GM19455 (cell line): ENCODE data around the gene CFAP46.

Experiments used
- ATAC-seq: cut with Tn5 transposase; IDR thresholded peaks from one replicate; pipeline ENCODE4 v1.9.1; 2021; ENCODE audit not compliant: unreplicated experiment

CFAP46 gene

DNA sequence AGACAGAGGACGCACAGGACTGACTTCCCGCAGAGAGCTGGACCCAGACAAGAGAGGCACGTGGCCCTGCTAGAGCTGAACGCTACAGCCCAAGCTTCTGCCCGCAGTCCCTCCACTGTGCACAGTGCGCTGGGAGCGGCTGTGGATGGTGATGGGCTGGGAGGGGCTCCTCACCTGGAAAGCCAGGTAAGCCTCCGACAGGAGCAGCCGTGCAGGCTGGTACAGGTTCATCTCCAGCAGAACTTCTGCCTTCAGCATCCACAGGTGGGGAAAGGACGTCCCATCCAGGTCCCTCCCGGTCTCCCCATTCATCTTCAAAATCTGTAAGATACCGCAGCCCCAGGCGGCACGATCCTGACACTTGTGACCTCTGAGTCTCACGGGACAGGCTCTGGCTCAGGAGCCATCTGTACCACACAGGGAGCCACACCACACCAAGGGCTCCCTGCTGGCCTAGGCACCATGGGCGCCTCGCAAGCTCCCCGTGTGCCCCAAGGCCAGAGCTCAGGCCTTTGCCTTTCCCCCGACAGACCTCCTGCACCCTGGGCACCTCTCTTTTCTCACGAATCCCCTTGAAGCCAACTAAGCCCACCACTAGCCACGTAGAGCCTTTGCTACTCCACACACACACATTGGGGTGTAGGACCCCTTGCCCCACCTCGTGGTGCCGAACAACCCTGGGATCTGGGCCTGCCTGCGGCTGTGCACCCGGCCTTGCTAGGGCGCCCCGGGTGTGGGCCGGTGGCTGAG lies 76.3 kb downstream of the CFAP46 start:
- ATAC-seq: no peak

DNA sequence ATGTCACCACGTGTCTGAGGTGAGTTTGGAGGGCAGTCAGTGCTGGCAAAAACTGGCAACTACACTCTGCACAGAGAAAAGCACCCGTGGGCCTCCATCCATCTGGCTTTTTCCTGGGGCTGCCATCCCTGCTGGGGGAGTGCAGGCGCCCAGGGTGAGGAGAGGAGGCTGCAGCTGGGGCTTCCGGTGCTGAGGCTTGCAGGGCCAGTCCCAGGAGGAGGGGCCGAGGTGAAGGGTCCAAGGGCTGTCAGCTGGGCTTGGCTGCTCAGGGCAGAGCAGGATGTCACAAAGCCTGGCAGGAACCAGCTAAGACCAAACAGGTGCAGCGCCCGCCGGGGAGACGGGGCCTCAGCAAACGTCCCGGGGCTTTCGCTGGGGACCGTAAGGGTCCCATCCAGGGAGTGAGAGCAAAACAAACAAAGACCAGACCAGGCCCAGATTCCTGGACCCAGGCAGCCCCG lies 77.2 kb downstream of the CFAP46 start:
- no peak for ATAC-seq

DNA sequence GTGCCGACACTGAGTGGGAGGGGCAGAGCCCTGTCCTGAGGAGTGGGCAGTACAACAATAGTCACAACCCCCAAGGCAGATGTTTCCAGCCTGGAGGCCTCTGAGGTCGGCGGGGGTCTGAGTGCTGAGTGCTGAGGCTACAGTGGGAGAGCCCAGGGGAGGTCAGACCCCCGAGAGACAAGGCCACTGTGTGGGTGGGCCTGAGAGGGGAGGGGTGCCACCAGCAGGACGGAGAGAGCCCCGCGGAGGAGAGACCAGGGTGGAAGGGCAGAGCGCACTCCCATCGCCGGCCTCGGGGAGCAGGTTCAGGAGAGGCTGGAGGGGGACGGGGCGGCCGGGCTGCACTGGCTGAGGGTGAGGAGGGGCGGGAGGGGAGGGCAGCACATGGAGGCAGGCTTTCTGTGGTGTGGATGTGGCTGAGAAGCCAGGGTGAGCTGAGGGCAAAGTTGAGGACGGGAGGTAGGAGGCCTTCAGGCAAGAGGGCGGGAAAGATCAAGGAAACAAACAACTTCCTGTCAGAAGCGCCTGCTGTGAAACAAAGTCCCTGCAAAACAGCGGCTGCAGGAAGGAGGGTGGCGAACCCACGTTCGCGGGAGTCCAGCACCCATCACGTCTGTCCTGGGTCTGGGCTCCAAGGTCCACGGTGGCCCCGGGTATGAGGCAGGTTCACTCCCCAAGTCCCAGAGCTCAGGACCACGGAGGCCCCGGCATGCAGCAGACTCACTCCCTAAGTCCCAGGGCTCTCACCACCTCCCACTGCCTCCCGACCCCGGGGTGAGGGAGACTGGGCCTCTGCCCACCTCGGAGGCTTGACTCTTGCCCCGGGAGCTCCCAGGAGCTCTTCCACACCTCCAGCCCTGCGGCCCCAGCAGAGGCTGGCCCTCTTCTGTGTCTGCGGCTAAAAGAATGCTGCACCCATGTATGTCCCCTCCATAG lies 79.6 kb downstream of the CFAP46 start:
- ATAC-seq: no peak

DNA sequence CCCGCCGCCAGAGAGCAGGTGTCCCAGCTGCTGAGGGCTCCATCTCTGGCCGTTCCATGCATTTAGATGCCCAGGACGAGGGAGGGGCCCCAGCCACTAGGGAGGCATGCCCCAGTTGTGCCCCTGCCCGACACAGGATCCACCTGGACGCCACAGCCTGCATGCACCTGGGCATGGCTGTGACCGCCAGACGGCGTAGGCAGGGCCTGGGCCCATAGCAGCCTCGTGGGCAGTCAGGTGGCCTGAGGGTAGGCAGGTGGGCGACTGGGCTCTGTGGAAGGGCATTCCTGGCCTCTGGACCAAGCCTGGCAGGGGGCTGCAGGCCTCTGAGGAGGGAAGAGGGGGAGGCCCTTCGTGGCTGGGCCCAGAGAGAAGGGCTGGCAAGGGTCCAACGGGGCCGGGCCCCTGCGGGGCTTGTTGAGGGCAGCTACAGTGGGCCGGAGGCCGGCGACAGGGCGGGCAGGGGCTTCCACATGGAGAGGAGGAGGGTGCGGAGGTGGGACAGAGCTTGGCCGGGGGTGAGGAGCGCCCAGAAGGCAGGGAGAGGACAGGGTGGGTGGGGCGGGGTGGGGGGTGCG lies 80.4 kb downstream of the CFAP46 start:
- no peak for ATAC-seq

DNA sequence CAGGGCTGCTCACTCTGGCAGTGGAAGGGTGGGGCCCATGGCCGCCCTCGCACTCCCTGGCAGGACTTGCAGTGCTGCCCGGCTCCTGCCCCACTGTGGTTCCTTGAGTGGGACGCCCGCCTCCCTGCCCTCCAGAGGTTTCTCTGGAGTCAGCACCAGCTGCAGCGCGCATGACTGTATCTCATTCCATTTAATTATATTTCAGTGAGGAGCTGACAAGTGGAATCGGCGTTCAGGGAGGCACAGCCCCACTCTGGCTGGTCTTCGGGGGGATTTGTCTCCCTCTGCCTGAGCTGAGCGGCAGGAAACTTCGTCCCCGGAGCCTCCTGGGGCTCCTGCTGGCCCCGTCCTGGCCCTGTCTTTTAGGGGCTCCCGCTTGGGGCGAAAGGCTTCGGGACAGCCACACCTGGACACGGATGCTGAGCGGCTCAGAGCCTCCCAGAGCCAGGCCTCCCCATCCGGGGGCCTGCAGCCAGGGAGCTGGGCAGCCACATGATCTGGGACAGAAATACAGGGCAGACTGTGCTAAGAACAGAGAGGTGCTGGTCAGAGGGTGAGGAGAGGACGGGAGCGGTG lies 81.2 kb downstream of the CFAP46 start:
- ATAC-seq: no peak

DNA sequence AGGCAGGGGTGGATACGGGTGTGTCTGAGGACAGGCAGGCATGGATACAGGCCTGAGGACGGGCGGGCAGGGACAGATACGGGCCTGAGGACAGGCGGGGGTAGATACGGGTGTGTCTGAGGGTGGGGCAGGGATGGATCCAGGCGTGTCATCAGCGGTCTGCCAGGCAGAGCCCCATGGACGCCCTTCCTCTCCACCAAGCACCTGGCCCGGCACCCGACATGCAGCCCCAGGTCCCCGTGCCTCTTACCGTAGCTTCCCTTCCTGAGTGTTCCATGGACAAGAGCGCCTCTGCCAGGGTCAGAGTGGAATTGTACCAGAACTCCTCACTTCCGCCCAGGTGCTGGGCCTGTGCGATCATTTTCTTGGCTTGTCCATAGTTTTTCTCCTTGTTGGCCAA lies 81.8 kb downstream of the CFAP46 start:
- no peak for ATAC-seq

DNA sequence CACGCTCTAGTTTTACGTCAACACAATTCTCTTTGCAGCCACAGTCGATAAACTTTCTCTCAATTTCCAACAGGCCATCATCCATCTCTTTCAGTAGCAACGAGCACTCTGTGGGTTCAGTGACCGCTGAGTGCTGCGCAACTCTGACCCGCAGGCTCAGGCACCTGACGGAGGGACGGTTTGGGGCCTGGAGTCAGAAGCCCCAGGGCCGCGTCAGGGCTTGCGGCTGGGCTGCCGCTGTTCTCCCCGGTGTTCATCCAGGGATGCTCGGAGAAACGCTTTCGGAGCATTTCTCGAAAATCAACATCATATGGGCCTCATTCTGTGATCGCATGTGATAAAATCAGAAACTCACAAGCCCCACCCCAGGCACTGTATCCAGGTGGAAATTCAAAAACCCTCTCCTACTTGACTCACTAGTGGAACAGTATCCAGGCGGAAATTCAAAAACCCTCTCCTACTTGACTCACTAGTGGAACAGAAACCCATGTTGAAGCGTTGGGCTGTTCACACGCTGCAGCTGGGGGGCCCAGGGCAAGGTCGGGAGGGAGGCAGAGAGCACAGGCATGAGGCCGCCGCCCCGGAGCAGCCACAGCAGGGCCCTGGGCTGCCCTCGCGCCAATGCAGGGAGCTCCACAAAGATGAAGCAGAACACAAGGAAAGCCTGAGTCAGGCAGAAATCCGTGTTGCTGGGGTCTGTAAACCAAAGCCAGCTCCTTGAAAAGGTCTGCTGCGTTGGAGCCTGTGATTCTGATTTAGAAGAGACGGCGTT lies 83.1 kb downstream of the CFAP46 start:
- no peak for ATAC-seq

DNA sequence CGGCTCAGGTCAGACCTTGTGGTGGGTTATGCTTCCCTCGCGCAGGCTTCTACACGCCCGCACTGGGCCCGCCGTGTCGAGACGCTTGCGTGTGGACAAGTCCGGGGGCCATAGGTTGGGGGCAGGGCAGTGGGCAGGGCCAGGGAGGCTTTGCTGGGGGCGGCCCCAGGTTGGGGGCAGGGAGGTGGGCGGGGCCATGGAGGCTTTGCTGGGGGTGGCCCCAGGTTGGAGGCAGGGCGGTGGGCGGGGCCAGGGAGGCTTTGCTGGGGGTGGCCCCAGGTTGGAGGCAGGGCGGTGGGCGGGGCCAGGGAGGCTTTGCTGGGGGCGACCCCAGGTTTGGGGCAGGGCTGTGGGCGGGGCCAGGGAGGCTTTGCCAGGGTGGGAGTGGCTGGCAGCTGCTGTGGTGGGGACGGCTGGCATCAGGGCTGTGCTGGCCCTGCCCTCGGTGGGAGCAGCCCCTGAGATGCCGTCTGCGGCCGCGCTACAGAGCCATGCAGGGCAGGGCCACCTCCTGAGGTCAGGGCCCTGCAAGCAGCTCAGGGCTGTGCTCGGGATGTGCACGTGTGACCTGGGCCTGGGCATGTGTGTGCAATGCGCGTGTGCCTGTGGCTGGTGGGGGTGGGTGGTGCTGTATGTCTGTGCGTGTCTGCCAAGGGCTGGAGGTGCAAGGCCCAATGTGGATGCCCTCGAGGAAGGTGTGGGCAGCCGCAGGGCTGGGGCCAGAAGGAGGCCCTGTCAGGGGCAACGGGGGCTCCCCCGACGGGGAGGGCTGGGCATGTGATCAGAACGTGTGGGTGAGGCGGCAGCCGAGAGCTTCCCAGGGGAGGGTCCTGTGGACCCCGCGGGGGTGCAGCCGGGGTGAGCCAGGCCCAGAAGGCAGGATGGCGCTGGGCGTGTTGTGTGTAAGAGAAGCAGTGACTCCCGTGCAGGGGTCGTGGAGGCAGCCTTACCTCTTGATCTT lies 84.0 kb downstream of the CFAP46 start:
- ATAC-seq: no peak

DNA sequence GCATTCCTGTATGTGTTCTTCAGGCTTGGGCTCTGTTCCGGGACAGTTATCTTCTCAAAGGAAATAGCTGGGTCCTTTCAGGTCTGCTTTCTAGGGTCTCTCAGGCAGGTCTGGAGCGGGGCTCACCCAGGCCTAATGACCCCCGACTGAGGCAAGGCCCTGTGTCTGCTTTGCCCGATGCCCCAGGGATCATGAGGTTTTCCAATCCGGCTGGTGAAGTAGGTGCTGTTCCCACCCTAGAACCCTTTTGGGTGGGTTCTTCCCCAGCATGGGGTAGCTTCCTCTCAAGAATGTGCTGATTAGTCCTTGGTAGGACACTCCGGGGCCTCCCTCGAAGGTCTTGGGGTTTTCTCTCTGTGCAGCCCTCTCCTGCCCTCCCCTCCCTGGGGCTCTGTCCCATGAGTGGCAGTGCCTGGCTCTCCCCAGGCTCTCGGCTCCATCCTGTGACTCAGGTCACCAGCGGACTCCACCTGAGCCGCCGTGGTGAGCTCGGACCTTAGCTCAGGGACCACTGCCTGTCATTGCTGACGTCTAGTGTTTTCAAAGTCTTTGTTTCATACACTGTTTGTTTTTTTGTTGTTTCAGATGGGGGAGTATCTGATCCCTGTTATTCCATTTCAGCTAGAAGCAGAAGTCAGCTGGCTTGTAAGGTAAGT lies 85.4 kb downstream of the CFAP46 start:
- no peak for ATAC-seq

DNA sequence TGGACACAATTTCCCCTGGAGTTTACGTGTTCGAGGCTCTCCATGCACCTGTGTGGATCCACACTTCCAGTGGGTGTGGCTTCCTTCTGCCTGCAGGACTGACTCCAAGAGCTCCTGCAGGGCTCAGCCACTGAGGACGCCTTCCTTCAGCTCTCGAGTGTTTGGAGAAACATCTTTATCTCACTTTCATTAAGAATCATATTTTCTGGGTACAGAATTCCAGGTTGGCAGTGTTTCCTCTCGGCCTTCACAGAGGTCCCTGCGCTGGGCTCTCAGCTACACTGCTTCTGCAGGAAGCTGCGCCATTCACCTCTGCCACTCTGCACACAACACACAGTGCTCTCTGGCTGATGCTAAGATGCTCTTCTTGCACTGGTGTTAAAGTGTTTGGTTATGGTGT lies 86.5 kb downstream of the CFAP46 start:
- no peak for ATAC-seq

DNA sequence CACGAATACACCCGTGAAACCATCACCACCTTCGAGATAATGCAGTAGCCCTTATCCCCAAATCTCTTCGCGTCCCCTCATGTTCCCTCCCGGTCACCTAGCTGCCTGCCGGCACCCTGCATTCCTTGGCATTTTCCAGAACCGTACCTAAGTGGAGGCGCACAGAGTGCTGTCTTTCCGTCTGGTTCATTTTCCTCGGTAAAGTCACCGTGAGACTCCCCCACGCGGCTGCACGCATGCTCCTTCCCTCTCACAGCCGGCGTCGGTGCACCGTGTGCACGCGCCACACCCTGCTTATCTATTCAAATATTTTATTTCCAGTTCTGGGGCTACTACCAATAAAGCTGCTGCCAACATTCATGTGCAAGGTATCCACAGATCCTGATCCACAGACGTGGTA lies 90.9 kb downstream of the CFAP46 start:
- no peak for ATAC-seq

DNA sequence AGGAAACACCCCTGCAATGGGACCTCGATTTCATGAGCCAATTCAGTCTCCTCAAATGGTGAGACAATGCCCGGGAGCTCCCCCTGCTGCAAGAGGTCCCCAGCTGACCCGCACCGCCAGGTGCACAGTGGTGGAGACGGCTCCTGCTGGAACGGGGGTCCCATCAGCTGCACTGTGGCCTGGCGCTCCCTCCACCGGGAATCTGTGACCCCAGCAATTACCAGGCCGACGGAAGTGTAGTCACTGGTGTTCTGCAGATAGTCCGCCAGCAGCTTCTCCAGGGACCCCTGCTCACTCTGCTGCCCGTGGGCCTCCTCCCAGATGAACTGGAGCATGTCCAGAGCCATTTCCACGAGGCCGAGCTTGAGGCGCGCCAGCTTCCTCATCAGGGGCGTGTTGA lies 91.5 kb downstream of the CFAP46 start:
- ATAC-seq: no peak

DNA sequence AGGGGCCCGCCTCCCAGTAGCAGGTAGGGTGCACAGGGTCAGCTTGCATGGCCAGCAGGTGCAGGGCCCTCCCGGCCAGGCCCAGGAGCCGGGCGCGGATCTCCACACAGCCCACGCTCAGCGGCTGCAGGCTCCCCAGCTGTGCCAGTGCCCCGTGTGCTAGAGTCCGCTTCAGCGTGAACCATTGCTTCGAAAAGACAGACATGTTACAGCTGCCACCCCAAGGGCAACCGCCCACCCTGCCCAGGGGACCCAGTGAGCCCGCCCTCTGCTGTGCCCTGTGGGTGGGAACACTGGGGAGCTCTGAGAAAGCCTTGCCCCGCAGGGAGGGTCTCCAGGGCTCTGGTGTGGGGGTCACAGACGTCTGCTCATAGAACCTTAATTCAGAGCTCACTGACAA lies 92.1 kb downstream of the CFAP46 start:
- ATAC-seq: no peak

DNA sequence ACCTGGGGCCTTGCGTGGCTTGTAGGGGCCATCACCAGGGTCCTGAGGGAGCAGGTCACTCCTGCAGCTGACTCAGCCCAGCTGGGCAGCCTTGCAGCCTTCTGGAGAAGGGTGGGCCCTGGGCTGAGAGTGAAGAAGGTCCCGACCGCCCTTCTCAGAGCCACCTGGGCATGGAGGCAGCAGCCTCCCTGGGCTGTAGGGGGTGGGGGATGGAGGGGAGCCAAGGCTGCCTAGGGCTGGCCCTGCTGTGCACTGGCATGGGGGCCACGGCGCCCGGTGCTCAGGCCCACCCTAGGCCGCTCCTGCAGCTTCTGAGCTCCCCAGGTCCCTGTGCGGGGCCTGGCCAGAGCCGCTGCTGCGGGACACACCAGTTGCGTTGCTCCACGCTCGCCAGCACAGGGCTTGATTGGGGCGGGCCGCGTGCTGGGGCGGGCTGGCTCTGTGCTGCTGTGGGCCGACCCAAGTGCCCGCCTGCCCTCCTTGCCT lies 92.8 kb downstream of the CFAP46 start:
- no peak for ATAC-seq

DNA sequence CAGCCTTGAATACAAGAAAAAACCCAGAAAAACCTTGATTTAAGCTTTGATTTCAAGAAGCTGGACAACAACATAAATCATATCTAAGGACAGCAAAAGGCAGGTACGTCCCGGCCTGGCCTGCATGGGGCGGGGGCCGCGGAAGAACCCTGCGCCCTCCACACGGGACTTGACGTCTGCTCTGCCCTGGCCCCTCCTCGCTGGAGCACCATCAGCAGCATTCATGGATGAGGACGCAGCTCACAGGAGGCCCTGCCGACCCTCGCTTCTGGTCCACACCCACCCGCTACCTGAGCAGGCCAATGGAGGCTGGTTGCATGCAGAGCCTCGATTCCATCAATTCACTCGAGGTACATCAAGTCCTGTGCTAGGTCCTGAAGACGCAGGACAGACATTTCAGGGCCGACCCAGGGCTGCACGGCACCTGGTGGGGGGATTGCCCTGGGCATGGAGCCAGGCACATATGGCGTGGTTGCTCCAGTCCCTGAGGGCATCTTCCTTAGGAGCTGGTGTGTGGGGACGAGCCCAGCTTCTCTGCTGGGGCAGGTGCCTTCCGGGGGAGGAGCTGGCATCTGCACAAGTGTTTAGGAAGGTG lies 93.3 kb downstream of the CFAP46 start:
- no peak for ATAC-seq

DNA sequence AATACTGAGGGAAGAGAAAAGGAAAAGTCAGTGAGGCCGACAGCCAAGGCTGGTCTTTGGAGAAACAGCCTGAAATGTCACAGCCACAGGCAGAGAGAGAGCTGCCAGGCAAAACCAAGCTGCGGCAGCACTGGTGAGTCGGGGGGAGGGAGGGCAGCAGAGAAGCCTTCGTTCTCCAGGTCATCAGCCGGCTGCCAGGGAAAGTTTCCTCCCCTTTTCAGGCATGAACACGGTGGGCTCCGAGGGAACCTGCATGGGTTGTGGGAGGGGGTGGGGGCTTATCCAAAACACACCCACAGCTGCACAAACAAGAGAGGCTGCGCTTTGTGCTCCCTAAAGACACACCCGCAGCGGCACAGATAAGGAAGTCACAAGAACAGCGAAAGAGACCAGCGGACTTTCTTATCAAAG lies 94.1 kb downstream of the CFAP46 start:
- ATAC-seq: no peak

DNA sequence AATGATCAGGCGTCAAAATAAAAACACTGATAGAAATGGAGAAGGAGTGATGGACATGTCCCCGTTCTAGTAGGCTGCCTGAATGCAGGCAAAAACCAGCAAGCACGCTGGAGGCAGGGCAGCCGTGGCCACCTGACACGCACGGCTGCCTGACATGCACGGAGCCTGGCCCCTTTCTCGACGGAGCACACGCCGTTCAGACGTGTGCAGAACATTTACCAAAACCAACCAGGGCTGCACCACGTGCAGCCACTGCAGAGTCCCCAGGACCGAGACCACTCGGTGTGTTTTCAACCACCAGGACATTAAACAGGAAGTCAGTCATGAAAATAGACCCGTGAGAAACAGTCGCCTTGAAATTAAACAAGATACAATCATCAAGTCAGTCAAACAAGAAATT lies 94.5 kb downstream of the CFAP46 start:
- ATAC-seq: no peak

DNA sequence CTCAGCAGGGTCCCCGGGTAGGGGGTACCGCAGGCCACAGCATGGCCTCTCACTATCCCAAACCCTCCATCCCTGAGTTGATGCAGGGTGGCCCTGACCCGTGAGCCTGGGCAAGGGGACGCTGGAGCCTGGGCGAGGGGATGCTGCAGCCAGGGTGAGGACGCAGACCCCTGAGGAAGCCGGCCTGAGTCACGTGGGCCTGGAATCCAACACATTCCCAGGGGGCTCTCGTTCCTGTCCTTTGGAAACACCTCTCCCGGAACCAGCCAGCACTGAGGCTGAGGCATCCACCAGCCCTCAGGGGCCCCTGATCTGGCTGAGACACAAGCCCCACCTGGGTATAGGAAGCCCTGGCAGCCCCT lies 95.0 kb downstream of the CFAP46 start:
- no peak for ATAC-seq
